Measurements from ENCODE around the gene PPM1L. TPM values are rescaled to one million over a fixed set of nuclear protein-coding genes. Genes with fewer than 3 reads are reported as not detected.

PPM1L gene
- polyA plus RNA-seq, 1 donor (not counting 4 experiments of a cell fraction or from before 2014, with no cell fraction given): 0.58 TPM

- DNase-seq (ENCODE audit: low read depth, low spot score): no peak
- H3K4me1 ChIP-seq (ENCODE audit: control insufficient read depth, extremely low read depth, insufficient read depth, low read length): no peaks in the 10 kb centered on the region
- TF ChIP-seq CTCF (optimal IDR thresholded peaks at IDR 0.05 in 1 of 3, IDR thresholded peaks at IDR 0.05 in 1 of 3, conservative IDR thresholded peaks at IDR 0.05 in 1 of 3; ENCODE audit: extremely low read depth in 1 of 3, insufficient read depth in 2 of 3, low read length in 3 of 3) (no peak), EZH2 (IDR thresholded peaks at IDR 0.05; ENCODE audit: low read length) (no peak)
- no peak overlapping the region for H2AFZ ChIP-seq (ENCODE audit: control insufficient read depth, low read length)
- no peak overlapping the region for H3K27ac ChIP-seq (ENCODE audit: control insufficient read depth, insufficient read depth, low read length)
- H3K4me3 ChIP-seq (ENCODE audit: control insufficient read depth in 2 of 3, extremely low read depth in 1 of 3, insufficient read depth in 2 of 3, low read depth in 1 of 3, low read length in 3 of 3): no peak overlapping the region
- H3K79me2 ChIP-seq (ENCODE audit: control insufficient read depth, insufficient read depth, low read length): no peaks in the 10 kb centered on the region
- FAIRE-seq: no peak
- dilution Hi-C loops (cut with MboI; ENCODE audit: extremely low pct_ligation_motif_present, low sequenced_read_pairs): no loop called here
- H3K9me1 ChIP-seq (ENCODE audit: control insufficient read depth, extremely low read depth, insufficient read depth, low read length): no peaks in the 10 kb centered on the region
- H3K27me3 ChIP-seq (ENCODE audit: control insufficient read depth, extremely low read depth, insufficient read depth, low read length): no peaks in the 10 kb centered on the region
- no peaks in the 10 kb centered on the region for H3K36me3 ChIP-seq (ENCODE audit: control insufficient read depth in 2 of 2, extremely low read depth in 1 of 2, insufficient read depth in 2 of 2, low read length in 2 of 2)
- no peak overlapping the region for H3K9ac ChIP-seq (ENCODE audit: control insufficient read depth, extremely low read depth, insufficient read depth, low read length)
- no peak overlapping the region for H3K4me2 ChIP-seq (ENCODE audit: control insufficient read depth, extremely low read depth, insufficient read depth, low read depth, low read length)
- H4K20me1 ChIP-seq (ENCODE audit: control insufficient read depth, extremely low read depth, insufficient read depth, low read length): no peaks in the 10 kb centered on the region
- H3K9me3 ChIP-seq (ENCODE audit: control insufficient read depth, low read depth, low read length): no peaks in the 10 kb centered on the region
These were observed 37.8 kb downstream of the PPM1L start for GRCh38 chr3:160793722-160794252.

DNA sequence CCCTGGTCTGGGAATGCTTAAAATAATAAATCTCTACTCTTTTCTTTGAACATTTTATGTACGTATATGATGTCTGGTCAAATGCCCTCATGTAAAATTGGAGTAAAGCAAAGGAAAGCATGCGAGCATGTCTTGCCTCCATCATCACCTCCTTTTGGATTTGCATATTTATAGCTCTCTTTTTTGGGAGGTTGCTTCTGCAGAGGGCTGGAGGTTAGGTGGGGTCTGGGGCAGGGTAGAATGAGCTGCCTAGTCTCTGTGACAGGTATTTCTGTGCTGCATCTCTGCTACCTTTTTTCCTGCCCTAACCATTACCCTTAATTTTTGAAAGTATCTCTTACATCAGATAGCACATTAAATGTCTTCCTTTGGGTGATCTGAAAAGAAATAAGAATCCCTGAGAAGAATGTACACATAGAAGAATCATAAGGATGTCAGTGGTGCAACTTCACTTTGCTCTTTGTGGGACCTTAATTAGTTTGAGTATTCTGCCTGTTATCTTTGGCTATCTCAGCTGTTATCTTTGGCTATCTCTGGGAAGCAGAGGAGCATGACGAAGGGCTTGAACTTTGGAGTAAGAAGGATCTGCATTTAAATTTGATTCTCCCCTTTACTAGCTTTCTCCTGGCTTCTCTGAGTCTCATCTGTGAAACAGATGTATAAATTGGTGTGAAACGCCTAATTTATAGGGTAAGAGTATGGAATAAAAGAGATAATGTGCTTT lies 40.2 kb downstream of the PPM1L start:
- H3K4me3 ChIP-seq (ENCODE audit: control insufficient read depth in 2 of 3, extremely low read depth in 1 of 3, insufficient read depth in 2 of 3, low read depth in 1 of 3, low read length in 3 of 3): no peak overlapping the region
- no peaks in the 10 kb centered on the region for H3K79me2 ChIP-seq (ENCODE audit: control insufficient read depth, insufficient read depth, low read length)
- H4K20me1 ChIP-seq (ENCODE audit: control insufficient read depth, extremely low read depth, insufficient read depth, low read length): no peaks in the 10 kb centered on the region
- H3K9me1 ChIP-seq (ENCODE audit: control insufficient read depth, extremely low read depth, insufficient read depth, low read length): no peaks in the 10 kb centered on the region
- H3K27me3 ChIP-seq (ENCODE audit: control insufficient read depth, extremely low read depth, insufficient read depth, low read length): no peaks in the 10 kb centered on the region
- H3K4me1 ChIP-seq (ENCODE audit: control insufficient read depth, extremely low read depth, insufficient read depth, low read length): no peaks in the 10 kb centered on the region
- dilution Hi-C loops (cut with MboI; ENCODE audit: extremely low pct_ligation_motif_present, low sequenced_read_pairs): no loop called here
- no peak overlapping the region for H2AFZ ChIP-seq (ENCODE audit: control insufficient read depth, low read length)
- no peak for DNase-seq (ENCODE audit: low read depth, low spot score)
- no peaks in the 10 kb centered on the region for H3K36me3 ChIP-seq (ENCODE audit: control insufficient read depth in 2 of 2, extremely low read depth in 1 of 2, insufficient read depth in 2 of 2, low read length in 2 of 2)
- H3K9ac ChIP-seq (ENCODE audit: control insufficient read depth, extremely low read depth, insufficient read depth, low read length): no peak overlapping the region
- no peak overlapping the region for H3K27ac ChIP-seq (ENCODE audit: control insufficient read depth, insufficient read depth, low read length)
- TF ChIP-seq CTCF (optimal IDR thresholded peaks at IDR 0.05 in 1 of 3, IDR thresholded peaks at IDR 0.05 in 1 of 3, conservative IDR thresholded peaks at IDR 0.05 in 1 of 3; ENCODE audit: extremely low read depth in 1 of 3, insufficient read depth in 2 of 3, low read length in 3 of 3) (no peak), EZH2 (IDR thresholded peaks at IDR 0.05; ENCODE audit: low read length) (no peak)
- FAIRE-seq: no peak
- no peaks in the 10 kb centered on the region for H3K9me3 ChIP-seq (ENCODE audit: control insufficient read depth, low read depth, low read length)
- H3K4me2 ChIP-seq (ENCODE audit: control insufficient read depth, extremely low read depth, insufficient read depth, low read depth, low read length): no peak overlapping the region

All from keratinocyte (primary cell).